Stimulated activated CD4-positive, alpha-beta T cell treated with anti-CD3 and anti-CD28 coated beads, Interleukin-12 subunit alpha, Interleukin-12 subunit beta, amount 100 ng/mL, for 24 hours (primary cell): ENCODE measurements around the gene TNS1.

ENCODE experiments used
- DNase-seq, 2 experiments: peaks; one replicate each; pipeline ENCODE4 v3.0.0-alpha.2; 2020; ENCODE audit warnings: low read depth in 2 of 2

TNS1 gene

DNA sequence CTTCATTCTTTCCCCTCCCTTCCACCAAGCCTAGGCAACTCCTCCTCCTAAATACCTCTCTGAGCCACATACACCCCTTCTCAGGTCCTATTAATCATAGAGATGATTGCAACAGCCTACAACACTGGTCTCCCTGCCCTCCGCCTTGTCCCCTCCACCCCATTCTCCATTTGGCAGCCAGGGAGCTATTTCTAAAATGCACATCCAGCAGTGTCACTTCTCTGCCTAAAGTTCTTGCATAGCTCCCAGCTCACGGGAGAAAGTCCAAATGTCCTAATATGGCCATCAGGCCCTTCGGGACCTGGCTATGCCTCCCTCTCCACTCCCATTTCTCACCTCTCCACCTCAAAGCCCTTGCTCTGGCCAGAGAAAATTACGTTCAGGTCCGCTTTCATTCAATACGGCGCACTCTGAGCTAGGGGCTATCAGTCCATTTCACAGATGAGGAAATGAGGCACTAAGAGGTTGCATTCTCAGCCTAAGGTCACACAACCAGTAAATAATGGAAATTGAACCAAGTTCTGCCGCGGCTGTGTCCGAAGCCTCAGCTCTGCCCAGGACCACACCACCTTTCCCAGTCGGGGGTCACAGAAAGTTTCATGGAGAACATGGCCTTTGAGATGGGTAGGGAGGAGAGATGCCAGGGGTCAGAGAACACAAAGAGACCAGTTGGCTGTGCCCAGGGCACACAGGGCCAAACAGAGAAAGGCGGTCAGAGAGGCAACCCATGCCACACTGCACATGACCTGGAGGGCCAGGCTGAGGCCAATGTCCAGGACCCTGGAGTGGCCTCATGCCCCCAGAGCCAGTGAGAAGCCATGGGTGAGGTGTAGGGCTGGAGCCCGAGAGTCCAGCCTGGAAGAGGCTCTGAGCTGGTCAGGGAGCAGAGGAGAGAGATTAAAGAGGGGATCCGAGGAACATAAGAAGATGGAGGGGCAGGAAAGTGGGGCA is 72.8 kb downstream of the TNS1 start:
- no peak for DNase-seq

DNA sequence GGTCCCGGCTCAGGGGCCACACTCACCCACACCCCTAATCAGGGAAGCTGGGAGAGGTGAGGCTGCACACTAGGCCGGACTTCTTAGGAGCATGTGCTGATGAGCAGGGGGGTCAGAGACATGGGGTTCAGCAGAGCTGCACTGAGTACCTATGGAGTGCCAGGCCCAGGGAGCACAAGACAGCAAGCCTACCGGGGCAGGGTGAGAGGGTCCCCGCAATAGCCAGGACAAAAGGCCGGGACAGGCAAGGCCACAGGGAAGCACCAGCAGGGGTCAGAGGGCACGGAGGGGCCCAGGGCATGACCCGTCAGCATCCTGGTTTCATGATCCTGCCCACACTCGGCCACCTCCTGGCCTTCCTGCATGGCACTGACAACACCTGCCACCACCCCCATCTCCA is 73.5 kb downstream of the TNS1 start:
- no peak for DNase-seq

DNA sequence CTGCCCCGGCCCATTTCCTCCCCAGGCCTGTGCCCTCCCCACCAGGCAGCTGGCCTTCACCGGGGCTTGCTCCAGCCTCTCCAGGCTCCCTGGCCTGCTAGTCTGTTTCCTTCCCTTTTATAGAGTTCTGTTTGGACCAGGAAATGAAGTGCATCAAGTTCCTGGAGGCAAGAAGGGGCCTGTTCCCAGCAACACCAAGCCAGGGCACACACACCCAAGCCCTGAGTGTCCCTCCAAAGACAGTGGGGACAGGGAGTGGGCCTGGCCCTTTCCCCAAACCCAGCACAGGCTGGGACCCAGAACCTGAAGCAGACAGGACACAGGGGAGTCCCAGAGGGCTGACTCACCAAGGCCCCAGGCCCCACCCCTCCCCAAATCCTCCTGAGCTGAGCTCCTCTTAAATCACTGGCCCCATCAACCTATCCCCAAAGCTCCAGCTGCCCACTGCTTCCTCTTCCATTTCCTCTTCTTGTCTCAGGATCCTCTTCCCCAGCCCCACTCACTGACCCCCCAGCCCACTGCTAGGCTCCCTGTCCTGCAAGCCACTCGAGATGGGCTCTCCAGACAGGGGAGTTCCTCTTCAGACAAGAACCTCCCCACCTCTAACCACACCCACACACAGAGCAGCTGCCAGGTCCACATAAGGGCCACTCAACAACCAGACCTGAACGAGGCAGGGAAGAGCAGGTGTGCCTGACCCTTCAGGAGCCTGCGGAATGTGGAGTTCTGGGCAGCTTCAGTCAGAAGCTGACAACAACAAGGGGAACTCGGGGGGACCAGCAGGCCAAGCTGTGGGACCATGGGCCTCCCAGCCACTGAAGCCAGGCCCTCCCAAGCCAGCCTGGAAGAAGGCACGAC is 74.2 kb downstream of the TNS1 start:
- no peak for DNase-seq

DNA sequence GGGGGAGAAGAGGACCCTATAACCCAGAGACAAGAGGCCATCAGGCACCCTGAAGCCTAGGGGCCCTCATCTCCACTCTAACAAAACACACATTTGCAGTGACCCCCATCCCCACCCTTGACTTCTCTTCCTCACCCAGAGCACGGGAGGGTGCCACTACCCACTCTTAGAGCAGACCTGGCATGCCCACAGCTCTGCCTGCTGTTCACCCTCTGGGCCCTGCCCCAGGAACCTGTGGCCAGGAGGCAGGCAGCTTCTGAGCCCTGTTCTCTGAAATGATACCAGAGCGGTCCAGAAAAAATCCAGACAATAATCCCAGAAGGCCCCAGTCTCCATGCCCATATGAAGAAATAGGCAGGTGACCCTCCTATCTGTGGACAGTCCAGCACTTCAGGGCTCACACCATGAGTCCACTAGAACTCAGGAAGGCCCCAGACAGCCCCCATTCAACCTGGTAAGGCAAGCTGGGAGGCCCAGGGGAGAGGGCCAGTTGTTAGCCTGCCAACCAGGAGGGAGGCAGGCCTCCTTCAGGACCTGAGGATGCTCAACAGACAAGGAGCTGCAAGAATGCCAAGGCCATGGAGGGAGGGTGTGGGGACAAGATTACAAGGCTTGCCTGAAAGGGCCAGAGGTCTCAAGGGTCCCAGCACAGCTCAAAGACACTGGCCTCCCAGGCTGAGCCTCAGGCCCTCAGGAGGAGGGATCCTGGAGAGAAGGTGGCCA is 75.0 kb downstream of the TNS1 start:
- no peak for DNase-seq

DNA sequence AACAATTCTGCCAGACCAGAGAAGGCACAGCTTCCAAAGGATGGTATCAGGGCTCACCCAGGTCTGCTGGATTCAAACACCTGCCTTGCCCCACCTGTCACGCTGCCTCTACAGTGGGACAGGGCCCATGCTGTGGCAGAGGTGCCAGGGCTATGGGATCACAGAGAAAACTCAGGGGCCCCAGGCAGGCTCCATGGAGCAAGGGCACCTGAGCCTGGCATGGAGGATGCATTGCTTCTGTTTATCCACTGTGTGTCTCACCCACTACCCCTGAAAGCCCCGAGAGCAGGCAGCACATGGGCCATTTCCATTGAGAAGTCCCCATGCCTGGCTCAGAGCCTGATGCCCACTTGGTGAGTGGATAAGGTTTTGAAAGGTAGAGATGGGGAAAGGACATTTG is 76.0 kb downstream of the TNS1 start:
- no peak for DNase-seq

DNA sequence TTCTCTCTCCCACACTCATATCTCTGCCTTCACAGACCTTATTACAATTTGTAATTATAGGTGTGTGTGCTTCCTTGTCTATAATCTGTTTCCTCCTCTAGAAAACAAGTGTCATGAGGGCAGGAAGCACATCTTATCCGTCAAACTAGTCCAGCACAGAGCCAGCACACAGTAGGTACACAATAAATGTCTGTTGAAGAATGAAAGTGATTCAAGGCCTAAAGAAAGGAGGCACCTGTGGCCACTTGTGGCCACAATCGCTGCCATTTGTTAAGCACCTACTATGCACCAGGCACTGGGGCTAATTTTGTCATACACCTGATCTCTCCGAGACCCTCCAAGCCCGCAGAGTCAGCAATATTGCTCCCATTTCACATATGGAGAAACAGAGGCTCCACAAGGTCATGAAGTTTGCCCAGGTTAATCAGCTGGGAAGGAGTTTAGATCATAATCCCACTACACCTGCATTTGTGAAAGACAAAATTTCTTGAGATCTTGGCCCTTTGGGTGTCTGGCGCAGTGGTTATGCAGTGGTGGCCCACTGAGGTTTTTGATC is 78.4 kb downstream of the TNS1 start:
- no peak for DNase-seq

DNA sequence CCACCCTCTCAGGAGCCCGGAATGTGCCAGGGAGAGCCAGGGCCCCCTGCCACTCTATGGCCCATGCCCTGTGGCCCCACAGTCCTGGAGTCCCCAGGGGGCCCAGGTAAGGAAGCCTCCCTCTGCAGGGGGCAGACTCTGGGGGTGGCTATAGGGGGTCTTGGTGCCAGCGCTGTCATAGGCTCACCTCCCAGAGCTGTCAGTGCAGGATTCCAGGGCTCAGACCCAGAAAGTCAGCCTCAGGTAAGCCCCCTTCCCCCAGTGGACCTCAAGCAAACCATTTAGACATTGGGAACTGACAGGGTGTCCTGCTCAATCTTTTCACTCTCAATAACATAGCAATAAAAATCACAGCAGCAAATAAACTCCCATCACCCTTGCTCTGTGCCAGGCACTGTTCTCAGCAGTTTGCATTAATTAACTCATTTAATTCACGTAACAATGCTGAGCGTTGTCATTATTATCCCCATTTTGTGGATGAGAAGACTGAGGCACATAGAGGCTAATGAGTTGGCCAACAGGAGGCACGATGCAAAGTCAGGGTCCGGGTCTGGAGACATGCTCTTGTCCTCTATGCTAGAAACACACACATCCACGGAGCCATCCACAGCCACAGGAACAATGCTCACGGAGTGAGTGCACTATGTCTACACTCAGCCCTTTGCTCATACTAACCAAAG is 79.6 kb downstream of the TNS1 start:
- no peak for DNase-seq

DNA sequence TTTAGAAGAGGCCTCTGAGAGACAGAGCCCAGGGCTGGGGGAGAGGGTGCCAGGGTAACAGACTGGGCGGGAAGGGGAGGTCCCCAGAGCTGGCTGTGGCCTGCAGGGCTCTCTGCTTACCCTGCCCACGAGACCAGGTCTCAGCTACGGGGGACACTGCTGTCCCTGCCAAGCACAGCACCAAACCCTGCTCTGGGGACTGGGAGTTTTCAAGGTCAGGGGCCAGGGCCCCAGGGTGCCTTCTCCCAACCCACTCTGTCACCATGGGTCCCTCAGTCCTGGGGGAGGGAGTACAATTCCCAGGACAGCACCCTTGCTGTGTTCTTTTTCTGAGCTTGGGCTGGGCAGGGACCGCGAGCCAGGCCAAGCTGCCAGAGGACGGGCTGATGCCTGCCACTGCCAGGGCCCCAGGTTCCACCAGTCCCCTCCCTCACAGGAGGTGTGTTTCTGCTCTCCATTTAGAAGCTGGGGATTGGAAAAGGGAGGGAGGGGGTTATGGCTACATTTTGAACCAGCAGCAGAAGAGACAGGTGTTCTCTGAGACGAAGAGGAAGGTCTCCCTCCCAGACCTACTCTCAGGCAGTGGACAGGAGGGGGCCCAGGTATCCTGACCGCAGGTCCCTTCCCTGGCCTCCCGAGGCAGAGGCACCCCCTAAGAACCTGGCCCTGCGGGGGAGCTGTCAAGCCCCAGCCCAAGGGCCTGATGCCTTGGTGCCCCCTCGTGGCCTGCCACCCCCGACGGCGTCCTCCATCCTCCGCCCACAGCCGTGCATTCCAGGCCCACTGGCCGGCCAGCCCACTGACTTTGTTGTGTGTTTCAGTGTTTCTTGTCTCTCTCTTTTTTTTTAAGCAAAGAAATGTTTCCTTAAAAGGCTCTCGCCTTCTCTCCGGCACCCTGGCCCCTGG is 80.4 kb downstream of the TNS1 start:
- DNase-seq: no peak

DNA sequence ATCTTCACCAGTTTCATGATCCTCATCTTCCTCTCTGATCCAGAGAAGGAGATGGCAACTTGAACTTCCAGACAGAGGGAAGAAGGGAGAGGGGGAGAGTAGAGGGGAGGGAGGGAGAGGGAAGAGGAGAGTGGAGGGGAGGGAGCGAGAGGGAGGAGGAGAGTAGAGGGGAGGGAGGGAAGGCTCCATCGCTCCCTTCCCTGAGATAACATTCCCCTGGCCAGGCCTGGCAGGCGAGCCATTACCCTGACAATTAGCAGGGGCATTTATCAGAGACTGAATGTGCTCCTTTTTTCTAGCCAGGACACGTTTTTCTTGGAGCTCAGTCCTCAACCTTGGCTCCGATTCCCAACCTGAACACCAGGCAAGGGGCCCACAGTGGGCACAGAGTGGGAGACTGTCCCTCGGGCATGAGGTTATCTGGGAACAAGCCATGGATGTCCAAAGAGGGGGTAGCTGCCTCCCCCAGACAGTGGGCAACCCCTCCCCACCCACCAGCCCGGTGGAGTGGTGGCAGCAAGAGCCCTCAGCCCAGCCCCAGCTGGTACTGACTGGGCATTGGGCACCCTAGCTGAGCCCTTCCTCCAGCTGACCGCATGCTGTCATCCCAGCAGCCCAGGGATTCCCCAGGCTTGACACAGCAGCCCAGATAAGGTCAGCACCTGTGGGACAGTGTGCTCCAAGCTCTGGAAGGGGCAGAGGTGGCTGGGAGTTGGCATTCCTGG is 81.8 kb downstream of the TNS1 start:
- DNase-seq: no peak

DNA sequence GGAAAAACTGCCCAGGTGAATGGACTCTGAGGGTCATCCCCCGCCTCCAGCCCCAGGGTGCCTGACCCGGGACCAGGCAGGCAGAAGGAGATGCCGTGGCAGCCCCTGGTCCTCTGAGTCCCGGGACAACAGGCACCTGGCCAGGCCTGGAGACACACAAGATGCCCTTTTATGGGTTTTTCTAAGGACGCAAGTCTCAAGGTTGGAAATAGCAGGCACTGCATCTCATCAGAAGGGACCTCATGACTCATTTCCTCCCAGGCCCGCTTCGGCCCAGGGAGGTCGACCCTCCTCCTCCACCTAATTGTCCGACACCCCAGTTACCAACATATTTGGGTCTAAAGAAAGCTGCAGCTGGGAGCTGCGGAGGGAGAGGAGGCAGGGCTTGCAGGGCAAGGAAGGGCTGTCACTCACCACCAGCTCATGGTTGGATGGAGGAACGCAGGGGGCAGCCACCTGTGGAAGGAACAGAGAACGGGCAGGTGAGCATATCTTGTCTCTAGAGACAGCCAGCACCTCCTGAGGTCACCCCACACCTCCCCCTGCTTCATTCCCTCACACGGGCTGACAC is 82.9 kb downstream of the TNS1 start:
- DNase-seq: no peak

DNA sequence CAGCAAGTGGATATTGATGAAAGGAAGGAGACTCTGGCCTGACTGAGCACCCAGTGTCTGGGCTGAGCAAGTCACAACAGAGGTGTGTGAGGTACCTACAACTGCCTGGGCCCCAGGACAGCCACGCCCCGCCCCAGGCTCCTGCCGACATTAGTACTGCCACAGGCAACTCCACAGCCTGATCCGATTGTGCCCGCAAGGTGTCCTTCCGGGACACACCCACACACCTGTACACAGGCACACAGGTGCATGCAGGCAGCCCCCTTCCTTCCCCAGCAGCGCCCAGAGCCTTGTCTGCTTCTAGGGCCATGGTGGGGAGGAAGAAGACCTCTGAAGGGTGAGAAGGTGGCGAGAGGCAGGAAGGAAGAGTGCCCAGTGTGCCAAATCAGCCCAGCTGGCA is 83.6 kb downstream of the TNS1 start:
- no peak for DNase-seq

DNA sequence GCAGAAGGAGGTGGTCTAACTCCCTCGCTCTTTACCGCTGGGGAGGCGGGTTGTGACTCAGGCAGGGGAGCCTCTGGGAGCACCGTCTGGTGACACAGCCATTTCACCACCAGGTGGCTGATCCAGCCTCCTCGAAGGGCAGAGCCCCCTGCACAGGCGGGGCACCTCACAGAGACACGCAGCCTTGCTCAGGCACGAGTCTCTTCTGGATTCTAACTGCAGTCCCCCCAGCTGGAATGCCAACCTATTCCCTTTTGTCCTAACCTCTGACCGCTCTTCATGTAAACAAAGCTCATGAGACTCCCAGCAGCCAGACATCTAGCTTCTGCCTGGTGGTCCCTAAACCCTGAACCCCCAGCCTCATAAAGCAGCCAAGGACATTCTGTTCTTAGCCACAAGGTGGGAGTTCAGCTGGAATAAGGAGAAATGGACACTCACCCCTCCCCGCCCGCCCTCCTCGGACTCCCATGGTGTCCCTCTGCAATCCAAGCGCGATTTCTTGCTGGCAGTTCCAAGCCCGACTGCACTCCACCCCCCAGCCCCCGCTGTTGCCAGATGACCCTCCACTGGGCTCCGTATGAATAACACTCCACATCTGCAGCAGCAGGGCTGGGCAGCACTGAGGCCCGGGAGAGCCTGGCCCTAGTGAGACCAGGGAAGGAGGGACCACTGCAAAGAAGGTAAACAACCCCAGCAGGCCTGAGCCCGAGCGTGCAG is 84.3 kb downstream of the TNS1 start:
- DNase-seq: no peak

DNA sequence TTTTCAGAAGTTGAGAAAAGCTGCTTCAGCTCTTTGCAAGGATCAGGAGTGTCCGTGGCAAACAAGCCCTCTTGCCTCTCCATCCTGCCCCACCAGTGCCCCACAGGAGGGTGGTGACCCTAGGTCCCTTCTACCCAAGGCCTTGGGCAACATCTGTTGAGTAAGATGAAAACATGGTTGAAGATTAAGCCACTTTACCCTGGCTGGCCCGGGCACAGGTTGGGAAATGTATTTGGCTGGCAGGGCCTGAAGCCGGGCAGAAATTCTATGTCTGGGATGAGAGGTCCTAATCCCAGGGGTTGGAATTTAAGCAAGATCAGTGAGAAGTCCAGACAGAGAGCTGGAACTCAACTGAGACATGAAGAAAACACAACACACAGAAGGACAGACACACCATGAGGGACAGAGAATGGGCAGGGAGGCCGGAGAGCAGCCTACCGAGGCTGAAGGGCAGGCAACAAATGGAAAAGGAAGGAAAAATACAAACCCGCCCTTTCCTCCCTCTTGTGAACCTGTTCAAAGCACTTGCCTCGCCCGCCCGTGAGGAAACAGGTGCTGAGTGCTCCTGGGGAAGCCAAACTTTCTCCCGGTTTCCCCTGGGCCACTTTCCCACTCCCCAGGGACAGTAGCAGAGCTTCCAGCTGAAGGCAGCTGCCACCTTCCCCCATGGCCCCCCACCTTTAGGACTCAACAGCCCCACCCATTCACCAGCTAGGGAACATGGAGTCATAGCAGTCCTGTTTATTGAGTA is 86.1 kb downstream of the TNS1 start:
- no peak for DNase-seq

DNA sequence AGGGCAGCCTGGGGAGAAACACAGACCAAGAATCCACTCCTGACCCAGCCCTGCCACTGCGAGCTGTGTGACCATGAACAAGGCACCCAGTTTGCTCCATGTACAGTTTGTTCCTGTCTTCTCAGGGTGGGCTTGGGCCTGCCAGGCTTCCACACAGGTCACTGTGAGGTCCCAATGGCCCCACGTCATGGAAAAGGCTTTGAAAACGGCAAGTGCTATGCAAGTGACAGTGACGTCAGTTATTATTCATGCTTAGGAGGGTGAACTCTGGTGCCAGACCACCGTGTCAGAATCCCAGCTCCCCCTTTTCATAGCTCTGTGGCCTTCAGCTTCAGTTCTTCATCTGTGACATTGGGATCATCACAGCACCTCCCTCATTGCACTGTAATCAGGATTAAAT is 87.1 kb downstream of the TNS1 start:
- no peak for DNase-seq

DNA sequence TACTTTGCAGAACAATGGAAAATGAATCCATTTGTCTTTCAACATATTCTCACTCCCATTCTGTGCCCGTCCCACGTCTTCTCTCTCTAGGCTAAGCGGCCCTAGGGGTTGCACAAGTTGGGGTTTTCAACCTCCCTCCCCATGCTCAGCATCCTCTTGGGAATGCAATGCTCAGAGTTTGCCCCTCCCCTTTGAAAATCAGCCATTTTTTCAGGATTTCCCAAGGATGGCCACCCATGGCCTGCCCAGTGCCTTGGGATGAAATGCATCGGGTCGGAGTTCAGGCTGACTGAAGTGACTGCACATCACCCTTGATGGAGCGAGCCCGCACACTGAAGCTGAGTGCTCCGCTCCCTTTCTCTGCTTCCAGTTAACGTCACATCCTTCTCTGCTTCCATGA is 87.9 kb downstream of the TNS1 start:
- no peak for DNase-seq

DNA sequence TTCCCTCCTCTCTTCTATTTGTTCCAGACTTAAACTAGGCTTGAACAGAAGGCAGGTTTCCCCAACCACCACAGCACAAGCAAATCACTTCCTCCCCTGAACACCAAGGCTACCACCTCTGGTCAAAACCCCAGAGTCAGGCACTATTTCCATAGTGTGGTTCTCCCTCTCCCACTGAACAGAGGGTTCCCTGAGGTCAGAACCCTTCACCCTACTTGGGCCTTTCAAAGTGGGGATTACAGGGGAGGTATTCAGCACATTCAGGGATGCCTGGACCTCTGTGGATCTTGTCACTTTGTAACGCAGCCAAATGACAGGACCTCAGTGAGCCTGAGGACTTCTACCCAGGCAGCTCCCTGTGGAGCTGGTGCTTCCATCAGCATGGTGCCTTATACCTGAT is 88.7 kb downstream of the TNS1 start:
- no peak for DNase-seq

DNA sequence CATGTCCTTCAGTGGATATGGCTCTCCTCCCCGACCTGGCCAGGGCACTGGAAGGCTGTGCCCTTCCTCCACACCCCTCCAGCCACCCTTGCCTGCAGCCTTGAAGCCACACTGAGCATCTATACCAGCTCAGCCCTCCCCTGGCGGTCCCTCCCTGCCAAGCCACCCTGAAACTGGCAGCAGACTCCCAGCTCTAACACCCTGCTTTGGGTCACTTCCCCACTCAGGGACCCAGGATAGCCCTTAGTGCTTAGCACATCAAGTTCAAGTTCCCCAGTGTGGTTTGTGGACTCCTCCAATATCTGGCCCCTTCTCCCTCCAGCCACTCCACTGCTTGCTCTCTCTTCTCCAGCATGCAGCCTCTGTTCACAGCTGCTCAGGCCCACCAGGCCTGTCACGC is 89.4 kb downstream of the TNS1 start:
- no peak for DNase-seq
